Common myeloid progenitor, CD34-positive (primary cell): ENCODE measurements around the gene ARMC2.
A peak's percentile ranks its signal among the peaks of the same experiment; 100 is the strongest.

Experiments used
- CTCF ChIA-PET: fragments of 350-600 bp; sonication (Branson Sonifier 250); formaldehyde crosslinking; loops from one replicate; lab custom pipeline; 2021; ENCODE audit warnings: antibody characterized with exemption; lab: Charles Lee
- POLR2A ChIA-PET: fragments of 350-600 bp; sonication (Branson Sonifier 250); formaldehyde crosslinking; loops from one replicate; lab custom pipeline; 2021; ENCODE audit warnings: antibody characterized with exemption; lab: Charles Lee
- DNase-seq, 3 donors: peaks; one replicate each; pipeline versions ENCODE4 v3.0.0 to v3.0.0-alpha.2; 2013
- H3K27ac ChIP-seq, 2 experiments: 1 replicate in 1 of 2; 2 replicates in 1 of 2; pipeline ENCODE4 v1.7.0; 2013; ENCODE audit warnings: inconsistent platforms in 2 of 2, low read length in 2 of 2, mild to moderate bottlenecking in 2 of 2, low read depth in 1 of 2, moderate library complexity in 1 of 2; ENCODE audit not compliant: severe bottlenecking in 2 of 2, insufficient read depth in 1 of 2, poor library complexity in 1 of 2
- H3K27me3 ChIP-seq, 5 experiments: replicated peaks in 2 of 5; 1 replicate in 3 of 5; 2 replicates in 2 of 5; pipeline versions ENCODE4 v1.6.1 to v1.7.0; 2013; ENCODE audit warnings: low read length in 4 of 5, mild to moderate bottlenecking in 2 of 5, moderate library complexity in 2 of 5, inconsistent platforms in 1 of 5; ENCODE audit not compliant: insufficient read depth in 5 of 5, control insufficient read depth in 4 of 5
- H3K36me3 ChIP-seq, 4 experiments: 1 replicate in 2 of 4; 2 replicates in 2 of 4; pipeline versions ENCODE4 v1.6.1 to v1.7.0; 2013; ENCODE audit warnings: low read length in 3 of 4, control low read depth in 1 of 4, mild to moderate bottlenecking in 1 of 4; ENCODE audit not compliant: control insufficient read depth in 4 of 4, insufficient read depth in 4 of 4
- H3K4me1 ChIP-seq, 4 experiments: 1 replicate in 3 of 4; 2 replicates in 1 of 4; pipeline versions ENCODE4 v1.6.1 to v1.7.1; 2013; ENCODE audit warnings: low read length in 3 of 4, mild to moderate bottlenecking in 3 of 4, control low read depth in 1 of 4, inconsistent platforms in 1 of 4, moderate library complexity in 1 of 4; ENCODE audit not compliant: control insufficient read depth in 4 of 4, insufficient read depth in 4 of 4; ENCODE audit errors: control extremely low read depth in 1 of 4
- H3K4me3 ChIP-seq, 7 experiments: 1 replicate in 4 of 7; 2 replicates in 3 of 7; pipeline versions ENCODE4 v1.5.1 to v1.7.0; 2013; ENCODE audit warnings: mild to moderate bottlenecking in 7 of 7, low read length in 6 of 7, moderate library complexity in 6 of 7, inconsistent platforms in 2 of 7, low read depth in 2 of 7, control low read depth in 1 of 7; ENCODE audit not compliant: insufficient read depth in 4 of 7, control insufficient read depth in 1 of 7; ENCODE audit errors: extremely low read depth in 1 of 7
- H3K9me3 ChIP-seq, 5 experiments: 1 replicate in 4 of 5; 2 replicates in 1 of 5; pipeline versions ENCODE4 v1.6.1 to v1.7.1; 2013; ENCODE audit warnings: low read length in 4 of 5, mild to moderate bottlenecking in 2 of 5, inconsistent platforms in 1 of 5, low read depth in 1 of 5, moderate library complexity in 1 of 5; ENCODE audit not compliant: control insufficient read depth in 4 of 5, insufficient read depth in 2 of 5; ENCODE audit errors: control extremely low read depth in 1 of 5
- WGBS: methylation state at CpG from one replicate; pipeline ENCODE4 v1.1.5; 2013; ENCODE audit not compliant: insufficient coverage; 5-methylcytosine and 5-hydroxymethylcytosine counted together

The ARMC2 gene

DNA sequence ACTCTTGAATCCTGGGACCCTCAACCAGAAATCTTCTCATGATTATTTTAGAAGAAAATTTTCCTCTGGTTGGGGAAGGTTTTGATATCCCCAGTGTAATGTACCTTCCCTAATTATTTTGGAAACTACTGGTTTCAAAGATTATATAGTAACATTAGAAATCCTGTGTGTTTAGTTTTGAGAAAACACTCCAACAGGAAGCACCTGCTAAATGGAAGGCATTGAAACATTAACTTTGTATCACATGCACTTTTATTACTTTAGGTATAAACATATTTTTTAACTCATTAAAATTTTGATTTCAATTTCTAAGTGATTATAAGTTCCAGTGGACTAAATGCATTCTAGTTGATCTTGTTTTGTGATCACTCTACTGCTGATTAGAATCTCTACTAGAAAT lies 137.1 kb downstream of the ARMC2 start:
- Histone ChIP-seq H3K4me3 (no peak overlapping the region), H3K9me3 (peaks cover 0 to 7% (median 2%) of the 10 kb centered on the region in 5 experiments), H3K27ac (peak overlapping the region in 1 of 2 experiments; percentile 37), H3K4me1 (peaks cover 0 to 15% (median 4%) of the 10 kb centered on the region in 4 experiments), H3K27me3 (no peaks in the 10 kb centered on the region), H3K36me3 (peaks cover 11 to 39% (median 26%) of the 10 kb centered on the region in 4 experiments)
- peak in 2 of 3 donors; percentile 52 to 65 for DNase-seq
- POLR2A ChIA-PET: interaction anchor here (0.6 kb wide), 1 partner anchor 25 kb away, joined by 3 read pairs; no protein-coding TSS in a partner anchor
- CTCF ChIA-PET: interaction anchor here (1.4 to 2.0 kb wide), 3 partner anchors 14 to 96 kb away, joined by 4 to 10 read pairs (median 4); no protein-coding TSS in a partner anchor

DNA sequence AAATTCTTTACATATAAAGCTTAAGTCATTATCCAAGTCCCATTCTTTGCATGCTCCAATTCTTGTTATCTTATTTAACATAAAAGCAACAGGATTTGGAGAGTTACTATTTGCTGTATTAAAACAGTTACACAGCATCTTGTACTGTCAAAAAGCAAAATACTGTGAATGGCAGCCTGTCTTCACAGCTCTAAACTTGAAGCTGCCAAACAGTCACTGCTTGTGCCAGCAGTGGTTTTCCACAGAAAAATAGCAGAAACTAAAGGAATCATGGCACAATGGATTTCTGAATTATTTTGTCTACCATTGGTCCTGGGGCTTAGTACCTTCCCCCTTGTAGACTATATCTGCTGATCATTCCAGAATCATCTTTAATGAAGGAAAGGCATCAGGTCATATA lies 138.9 kb downstream of the ARMC2 start:
- POLR2A ChIA-PET: no interaction called here
- Histone ChIP-seq H3K36me3 (peaks cover 18 to 57% (median 40%) of the 10 kb centered on the region in 4 experiments), H3K27me3 (no peaks in the 10 kb centered on the region), H3K27ac (no peak overlapping the region), H3K9me3 (peaks cover 0 to 3% (median 2%) of the 10 kb centered on the region in 5 experiments), H3K4me3 (no peak overlapping the region), H3K4me1 (peaks cover 0 to 15% (median 3%) of the 10 kb centered on the region in 4 experiments)
- CTCF ChIA-PET: interaction anchor here (1.0 to 2.0 kb wide), 4 partner anchors 9 to 72 kb away, joined by 3 to 10 read pairs (median 4); no protein-coding TSS in a partner anchor
- no peak for DNase-seq

DNA sequence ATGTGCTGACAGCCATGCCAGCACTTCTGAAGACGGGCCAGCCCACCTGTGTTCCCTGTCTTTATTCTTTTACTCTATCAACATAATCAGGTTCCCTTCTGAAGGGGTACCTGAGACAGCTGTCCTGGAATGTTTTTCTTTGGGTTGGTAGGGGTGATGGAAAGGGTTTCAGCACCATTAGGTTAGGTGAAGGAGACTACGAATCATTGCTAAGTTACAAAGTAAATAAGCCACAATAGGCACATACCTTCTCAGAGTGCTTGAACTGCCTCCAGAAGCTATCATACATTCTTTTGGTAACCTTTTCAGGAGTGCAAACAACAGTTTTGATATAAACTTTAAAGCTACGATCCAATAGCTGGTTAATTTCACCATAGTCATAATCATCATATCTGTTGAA lies 140.1 kb downstream of the ARMC2 start:
- POLR2A ChIA-PET: no interaction called here
- DNase-seq: no peak
- no peaks in the 10 kb centered on the region for H3K27me3 ChIP-seq
- 83% methylated on average over 1 of the region's 3 CpGs for WGBS
- H3K4me3 ChIP-seq: no peak overlapping the region
- peaks cover 0 to 15% (median 2%) of the 10 kb centered on the region in 4 experiments for H3K4me1 ChIP-seq
- peaks cover 18 to 68% (median 42%) of the 10 kb centered on the region in 4 experiments for H3K36me3 ChIP-seq
- CTCF ChIA-PET: interaction anchor here (0.6 to 1.2 kb wide), 7 partner anchors 9 to 446 kb away, joined by 3 to 4 read pairs (median 3); no protein-coding TSS in a partner anchor
- H3K27ac ChIP-seq: no peak overlapping the region
- no peaks in the 10 kb centered on the region for H3K9me3 ChIP-seq

DNA sequence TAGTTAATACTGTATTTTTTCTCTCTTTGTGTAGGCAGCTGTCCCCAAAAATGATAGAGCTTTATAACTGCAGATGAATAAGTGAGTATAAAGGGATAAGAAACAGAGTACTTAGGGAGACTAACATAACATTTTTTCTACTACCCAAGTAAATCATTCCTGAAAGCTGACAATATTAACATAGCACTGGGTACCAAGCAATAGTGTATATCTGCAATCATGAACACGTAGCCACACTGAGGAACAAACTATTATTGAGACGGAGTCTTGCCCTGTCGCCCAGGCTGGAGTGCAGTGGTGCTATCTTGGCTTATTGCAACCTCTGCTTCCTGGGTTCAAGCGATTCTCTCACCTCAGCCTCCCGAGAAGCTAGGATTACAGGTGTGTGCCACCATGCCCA lies 140.5 kb downstream of the ARMC2 start:
- no peak overlapping the region for H3K27ac ChIP-seq
- no peaks in the 10 kb centered on the region for H3K27me3 ChIP-seq
- peaks cover 0 to 15% (median 2%) of the 10 kb centered on the region in 4 experiments for H3K4me1 ChIP-seq
- POLR2A ChIA-PET: no interaction called here
- no peak for DNase-seq
- no peaks in the 10 kb centered on the region for H3K9me3 ChIP-seq
- H3K36me3 ChIP-seq: peaks cover 18 to 73% (median 43%) of the 10 kb centered on the region in 4 experiments
- CTCF ChIA-PET: interaction anchor here (0.6 to 1.2 kb wide), 5 partner anchors 8 to 446 kb away, joined by 3 to 4 read pairs (median 3); no protein-coding TSS in a partner anchor
- 98% methylated on average over 5 of the region's 5 CpGs for WGBS
- H3K4me3 ChIP-seq: no peak overlapping the region

DNA sequence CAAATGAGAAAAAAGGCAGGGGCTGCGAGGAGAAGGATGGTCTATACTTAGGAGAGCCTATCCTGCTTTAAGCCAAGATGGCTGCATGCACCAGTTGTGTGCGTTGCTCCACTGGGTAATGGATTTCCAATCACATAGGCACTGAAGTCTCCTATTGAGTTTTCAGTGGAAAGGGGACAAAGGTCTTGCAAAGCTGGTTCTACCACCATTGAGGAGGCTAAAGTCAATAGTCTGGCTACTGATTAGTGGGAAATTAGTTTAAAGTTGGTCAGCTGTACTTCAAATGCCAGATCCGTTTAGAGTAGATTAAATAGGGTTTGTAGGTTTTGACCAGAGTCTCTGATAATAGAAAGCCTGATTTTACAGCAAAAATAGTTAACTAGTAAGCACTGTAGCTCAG lies 141.5 kb downstream of the ARMC2 start:
- no peaks in the 10 kb centered on the region for H3K9me3 ChIP-seq
- ChIA-PET POLR2A (no interaction called here), CTCF (interaction anchor here (0.5 kb wide), 1 partner anchor 23 kb away, joined by 5 read pairs; no protein-coding TSS in a partner anchor)
- 96% methylated on average over 3 of the region's 3 CpGs for WGBS
- H3K36me3 ChIP-seq: peaks cover 18 to 74% (median 43%) of the 10 kb centered on the region in 4 experiments
- H3K27ac ChIP-seq: no peak overlapping the region
- H3K4me3 ChIP-seq: no peak overlapping the region
- no peaks in the 10 kb centered on the region for H3K27me3 ChIP-seq
- H3K4me1 ChIP-seq: peaks cover 0 to 14% (median 2%) of the 10 kb centered on the region in 4 experiments
- DNase-seq: no peak

DNA sequence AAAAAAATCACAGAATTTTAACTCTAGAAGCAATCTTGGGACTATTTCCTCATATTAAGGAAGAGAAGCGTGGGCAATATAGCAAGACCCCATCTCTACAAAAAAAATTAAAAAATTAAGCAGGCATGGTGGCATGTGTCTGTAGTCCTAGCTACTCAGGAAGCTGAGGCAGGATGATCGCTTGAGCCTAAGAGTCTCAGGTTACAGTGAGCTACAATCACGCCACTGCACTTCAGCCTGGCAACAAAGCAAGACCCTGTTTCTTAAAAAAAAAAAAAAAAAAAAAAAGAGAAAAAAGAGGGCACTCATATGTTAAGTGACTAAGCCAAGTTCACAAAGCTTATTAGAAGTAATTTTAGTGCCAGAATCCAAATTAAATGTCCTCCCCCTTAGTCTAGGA lies 145.7 kb downstream of the ARMC2 start:
- ChIA-PET CTCF (no interaction called here), POLR2A (no interaction called here)
- no peak for DNase-seq
- no peaks in the 10 kb centered on the region for H3K4me1 ChIP-seq
- no peak overlapping the region for H3K4me3 ChIP-seq
- H3K9me3 ChIP-seq: no peaks in the 10 kb centered on the region
- H3K36me3 ChIP-seq: peaks cover 26 to 87% (median 45%) of the 10 kb centered on the region in 4 experiments
- WGBS: 100% methylated on average over 2 of the region's 3 CpGs
- no peaks in the 10 kb centered on the region for H3K27me3 ChIP-seq
- H3K27ac ChIP-seq: no peak overlapping the region

DNA sequence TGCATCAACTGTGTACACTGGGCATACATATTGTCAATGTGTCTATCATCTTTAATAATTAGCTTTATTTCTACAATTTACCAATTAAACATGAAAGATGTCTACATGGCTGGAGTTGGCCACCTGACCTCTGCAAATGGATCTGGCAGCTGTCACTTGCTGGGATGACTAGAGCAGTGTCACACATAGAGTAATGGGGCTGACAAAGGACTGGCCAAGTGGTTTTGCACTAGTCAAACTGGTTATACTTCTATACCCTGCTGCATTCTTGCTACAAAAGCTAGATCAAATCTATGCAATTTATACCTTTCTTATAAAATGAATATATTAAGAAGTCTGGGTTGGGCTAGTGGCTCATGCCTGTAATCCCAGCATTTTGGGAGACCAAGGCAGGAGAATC lies 147.1 kb downstream of the ARMC2 start:
- H3K4me3 ChIP-seq: no peak overlapping the region
- no peak for DNase-seq
- H3K27me3 ChIP-seq: no peaks in the 10 kb centered on the region
- H3K36me3 ChIP-seq: peaks cover 20 to 86% (median 46%) of the 10 kb centered on the region in 4 experiments
- H3K9me3 ChIP-seq: no peaks in the 10 kb centered on the region
- H3K27ac ChIP-seq: no peak overlapping the region
- ChIA-PET POLR2A (interaction anchor here (0.8 kb wide), 1 partner anchor 28 kb away, joined by 3 read pairs; no protein-coding TSS in a partner anchor), CTCF (interaction anchor here (1.1 kb wide), 1 partner anchor 12 kb away, joined by 5 read pairs; no protein-coding TSS in a partner anchor)
- no peaks in the 10 kb centered on the region for H3K4me1 ChIP-seq
